Cardiac fibroblast (primary cell): ENCODE measurements around the gene PIP5K1B.

Experiments
- DNase-seq, 2 donors: peaks; one replicate each; pipeline versions ENCODE4 v3.0.0 to v3.0.0-alpha.2; 2010; ENCODE audit warnings: low read depth in 2 of 2
- H3K4me3 ChIP-seq, 2 donors: replicated peaks in 1 of 2; 1 replicate in 1 of 2; 2 replicates in 1 of 2; pipeline ENCODE4 v1.5.1; 2011; ENCODE audit warnings: low read depth in 2 of 2, low read length in 2 of 2, mild to moderate bottlenecking in 2 of 2, moderate library complexity in 1 of 2
- CTCF ChIP-seq: IDR thresholded peaks from one replicate; pipeline ENCODE4 v1.5.1; 2011; ENCODE audit warnings: low read depth, mild to moderate bottlenecking, low read length, inconsistent platforms

The PIP5K1B gene

GRCh38 chr9:68706363-68707201 lies 1.5 kb downstream of the PIP5K1B start:
- peak in 1 of 2 donors; percentile 2 for DNase-seq
- TF ChIP-seq CTCF = no peak
- H3K4me3 ChIP-seq = no peak overlapping the region

- TF ChIP-seq CTCF = no peak
- no peak for DNase-seq
- no peak overlapping the region for H3K4me3 ChIP-seq
Measured at GRCh38 chr9:68707801-68708488, 2.9 kb downstream of the PIP5K1B start.

- no peak for DNase-seq
- no peak for TF ChIP-seq CTCF
- H3K4me3 ChIP-seq = no peak overlapping the region
Measured at GRCh38 chr9:68708513-68708912, 3.5 kb downstream of the PIP5K1B start.

- no peak overlapping the region for H3K4me3 ChIP-seq
- no peak for TF ChIP-seq CTCF
- no peak for DNase-seq
Measured at GRCh38 chr9:68709291-68710110, 4.5 kb downstream of the PIP5K1B start.

GRCh38 chr9:68710111-68710471 lies 5.1 kb downstream of the PIP5K1B start:
- no peak for TF ChIP-seq CTCF
- DNase-seq = no peak
- no peak overlapping the region for H3K4me3 ChIP-seq

GRCh38 chr9:68711281-68711680 lies 6.2 kb downstream of the PIP5K1B start:
- DNase-seq = no peak

More at GRCh38 chr9:68711281-68711680, 6.2 kb downstream of the PIP5K1B start:
- TF ChIP-seq CTCF = no peak
- no peak overlapping the region for H3K4me3 ChIP-seq
